ENCODE data around the gene GRID2.

Gene GRID2

GRCh38 chr4:92514627-92515026 is 210.9 kb downstream of the GRID2 start:
- ATAC-seq = no peak

GRCh38 chr4:92516450-92516849 is 212.7 kb downstream of the GRID2 start:
- TF ChIP-seq TSHZ2 (CRISPR knock-in tag; IDR thresholded peaks at IDR 0.05) (no peak), ZNF8 (CRISPR knock-in tag; IDR thresholded peaks at IDR 0.05) (no peak), SNAI2 (CRISPR knock-in tag; IDR thresholded peaks at IDR 0.05) (no peak), TOX (CRISPR knock-in tag; IDR thresholded peaks at IDR 0.05; ENCODE audit: borderline replicate concordance) (no peak), CSDC2 (CRISPR knock-in tag; IDR thresholded peaks at IDR 0.05) (no peak), PATZ1 (CRISPR knock-in tag; IDR thresholded peaks at IDR 0.05; ENCODE audit: borderline replicate concordance) (no peak), ISL1 (CRISPR knock-in tag; IDR thresholded peaks at IDR 0.05) (no peak), ARNTL (CRISPR knock-in tag; IDR thresholded peaks at IDR 0.05; ENCODE audit: borderline replicate concordance, low read depth) (no peak), CREB5 (CRISPR knock-in tag; IDR thresholded peaks at IDR 0.05; ENCODE audit: low read depth) (no peak), POU6F1 (CRISPR knock-in tag; IDR thresholded peaks at IDR 0.05; ENCODE audit: borderline replicate concordance, low read depth) (no peak), BACH2 (CRISPR knock-in tag; IDR thresholded peaks at IDR 0.05; ENCODE audit: borderline replicate concordance) (no peak)

More at GRCh38 chr4:92514627-92515026, 210.9 kb downstream of the GRID2 start:
- TF ChIP-seq PATZ1 (CRISPR knock-in tag; IDR thresholded peaks at IDR 0.05; ENCODE audit: borderline replicate concordance) (no peak), ZC3H10 (CRISPR knock-in tag; IDR thresholded peaks at IDR 0.05) (no peak), GLIS3 (CRISPR knock-in tag; IDR thresholded peaks at IDR 0.05) (no peak), ZNF8 (CRISPR knock-in tag; IDR thresholded peaks at IDR 0.05) (no peak), TOX (CRISPR knock-in tag; IDR thresholded peaks at IDR 0.05; ENCODE audit: borderline replicate concordance) (no peak)

GRCh38 chr4:92519727-92520126 is 216.0 kb downstream of the GRID2 start:
- no peak for ATAC-seq
- no peak for TF ChIP-seq CSDC2 (CRISPR knock-in tag; IDR thresholded peaks at IDR 0.05)

More at GRCh38 chr4:92516450-92516849, 212.7 kb downstream of the GRID2 start:
- ATAC-seq = no peak

- TF ChIP-seq ZC3H10 (CRISPR knock-in tag; IDR thresholded peaks at IDR 0.05) = no peak
- TF ChIP-seq ZFP3 (CRISPR knock-in tag; IDR thresholded peaks at IDR 0.05) = no peak
- TF ChIP-seq TOX (CRISPR knock-in tag; IDR thresholded peaks at IDR 0.05; ENCODE audit: borderline replicate concordance) = no peak
- no peak for TF ChIP-seq CREB5 (CRISPR knock-in tag; IDR thresholded peaks at IDR 0.05; ENCODE audit: low read depth)
- no peak for TF ChIP-seq RARB (CRISPR knock-in tag; IDR thresholded peaks at IDR 0.05)
- no peak for TF ChIP-seq ZNF70 (CRISPR knock-in tag; IDR thresholded peaks at IDR 0.05)
- ATAC-seq = no peak
Measured at GRCh38 chr4:92520563-92520962, 216.8 kb downstream of the GRID2 start.

All from SK-N-SH treated with all-trans-retinoic acid at 6 μM for 48 hours (cell line).